AG09319 (cell line): ENCODE data around the gene PLXDC2.

Source experiments
- DNase-seq: peaks from one replicate; pipeline ENCODE4 v3.0.0-alpha.2; 2010; ENCODE audit warnings: low read depth; ENCODE audit errors: extremely low read depth
- TF ChIP-seq, protein P1 (sequence below): IDR thresholded peaks from 2 replicates; pipeline ENCODE4 v1.5.1; 2011; ENCODE audit warnings: low read depth, mild to moderate bottlenecking, inconsistent platforms, low read length, moderate library complexity

PLXDC2 gene

DNA sequence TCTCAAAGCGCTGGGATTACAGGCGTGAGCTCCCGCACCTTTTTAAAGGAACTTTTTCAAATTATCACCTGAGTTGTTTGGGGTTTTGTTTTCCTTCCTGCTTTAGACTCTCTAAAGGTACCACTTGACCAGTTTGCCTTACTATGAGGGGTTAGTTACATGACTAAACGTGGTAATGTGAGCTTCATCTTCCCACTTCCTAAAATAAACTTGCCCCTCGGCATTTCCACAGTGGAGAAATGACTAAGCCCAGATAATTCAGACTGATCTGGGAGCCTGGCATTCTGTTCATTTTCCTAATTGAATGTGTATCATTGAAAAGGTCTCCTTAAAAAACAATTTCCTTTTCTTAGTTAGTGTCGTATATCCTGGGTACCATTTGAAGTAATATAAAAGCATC lies 163.4 kb downstream of the PLXDC2 start:
- DNase-seq: no peak
- TF ChIP-seq, protein P1, sequence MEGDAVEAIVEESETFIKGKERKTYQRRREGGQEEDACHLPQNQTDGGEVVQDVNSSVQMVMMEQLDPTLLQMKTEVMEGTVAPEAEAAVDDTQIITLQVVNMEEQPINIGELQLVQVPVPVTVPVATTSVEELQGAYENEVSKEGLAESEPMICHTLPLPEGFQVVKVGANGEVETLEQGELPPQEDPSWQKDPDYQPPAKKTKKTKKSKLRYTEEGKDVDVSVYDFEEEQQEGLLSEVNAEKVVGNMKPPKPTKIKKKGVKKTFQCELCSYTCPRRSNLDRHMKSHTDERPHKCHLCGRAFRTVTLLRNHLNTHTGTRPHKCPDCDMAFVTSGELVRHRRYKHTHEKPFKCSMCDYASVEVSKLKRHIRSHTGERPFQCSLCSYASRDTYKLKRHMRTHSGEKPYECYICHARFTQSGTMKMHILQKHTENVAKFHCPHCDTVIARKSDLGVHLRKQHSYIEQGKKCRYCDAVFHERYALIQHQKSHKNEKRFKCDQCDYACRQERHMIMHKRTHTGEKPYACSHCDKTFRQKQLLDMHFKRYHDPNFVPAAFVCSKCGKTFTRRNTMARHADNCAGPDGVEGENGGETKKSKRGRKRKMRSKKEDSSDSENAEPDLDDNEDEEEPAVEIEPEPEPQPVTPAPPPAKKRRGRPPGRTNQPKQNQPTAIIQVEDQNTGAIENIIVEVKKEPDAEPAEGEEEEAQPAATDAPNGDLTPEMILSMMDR: no peak

- DNase-seq: no peak
- TF ChIP-seq, protein P1: no peak
Measured at GRCh38 chr10:19983880-19984565, 167.8 kb downstream of the PLXDC2 start.

GRCh38 chr10:19985745-19986144 lies 169.5 kb downstream of the PLXDC2 start:
- DNase-seq: no peak
- TF ChIP-seq, protein P1: no peak

- DNase-seq: no peak
- TF ChIP-seq, protein P1: no peak
Measured at GRCh38 chr10:19986591-19986990, 170.4 kb downstream of the PLXDC2 start.

DNA sequence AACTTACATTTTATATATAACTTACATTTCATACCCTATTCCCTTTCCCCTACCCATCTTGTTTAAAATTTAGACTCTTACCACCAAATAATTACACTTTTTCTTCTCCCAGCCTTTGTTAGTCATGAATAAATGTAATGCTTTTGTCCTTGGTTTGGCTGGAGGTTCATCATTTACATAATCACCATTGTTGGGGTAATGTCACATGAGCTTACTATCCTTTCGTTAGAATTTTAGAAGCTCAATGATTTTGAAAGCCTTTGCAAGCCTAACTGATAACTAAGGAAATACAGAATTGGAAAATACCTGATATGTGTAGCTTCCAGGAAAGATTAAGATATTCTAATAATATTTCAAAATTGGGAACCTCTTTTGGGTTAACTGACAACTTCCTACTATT lies 171.7 kb downstream of the PLXDC2 start:
- TF ChIP-seq, protein P1: no peak
- DNase-seq: no peak

DNA sequence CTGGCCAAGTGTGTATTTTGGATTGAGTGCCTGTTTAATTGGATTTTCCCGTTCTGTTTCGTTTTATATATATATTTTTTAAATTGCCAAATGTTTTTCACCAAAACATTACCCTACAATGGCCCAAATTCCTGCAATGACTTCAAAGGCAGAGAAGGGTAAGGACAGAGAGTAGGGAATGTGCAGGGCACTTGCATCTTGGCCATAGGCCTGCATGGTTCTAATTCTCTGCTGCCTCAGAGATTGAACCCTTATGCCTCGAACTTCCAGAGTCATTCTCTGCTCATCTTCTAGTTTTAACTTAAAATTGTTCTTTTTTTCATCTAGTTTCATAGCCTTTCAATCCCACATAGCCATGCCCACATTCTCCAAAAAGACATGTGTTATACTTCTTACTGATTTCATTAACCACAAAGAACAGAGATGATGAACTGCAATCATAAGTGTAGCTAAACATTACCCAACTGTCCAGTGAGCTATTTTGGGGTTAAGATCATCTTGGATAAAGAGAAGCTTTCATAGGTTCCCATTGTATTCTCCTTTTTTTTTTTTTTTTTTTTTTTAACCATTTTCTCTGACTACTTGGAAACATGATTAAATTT lies 177.6 kb downstream of the PLXDC2 start:
- no peak for DNase-seq

DNA sequence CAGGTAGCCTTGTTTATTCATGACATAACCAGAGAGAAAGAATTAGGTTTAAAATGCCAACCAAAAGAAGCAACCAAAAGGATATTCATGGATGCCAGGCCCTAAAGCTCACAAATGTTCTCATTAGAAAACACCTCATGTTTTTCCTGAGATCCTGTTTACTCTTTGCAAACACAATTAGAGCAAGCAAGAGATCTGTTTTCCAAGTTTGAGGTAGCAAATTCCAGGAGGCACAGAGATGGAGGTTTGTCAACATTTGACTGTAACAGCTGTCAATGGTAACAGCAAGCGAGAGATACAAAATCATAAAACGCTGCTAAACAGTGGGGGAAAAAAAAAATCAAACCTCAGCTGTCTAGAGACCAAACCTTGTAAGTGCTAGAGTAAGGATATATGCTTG lies 182.2 kb downstream of the PLXDC2 start:
- TF ChIP-seq, protein P1: no peak
- DNase-seq: no peak

More for the DNA sequence above, 177.6 kb downstream of the PLXDC2 start:
- TF ChIP-seq, protein P1: no peak
